Measurements from ENCODE around the gene VSTM2B.

GRCh38 chr19:29532956-29533355 is 7.2 kb downstream of the VSTM2B start:
- TF ChIP-seq CTCF (IDR thresholded peaks at IDR 0.05): no peak
- no peak for TF ChIP-seq POLR2AphosphoS5 (IDR thresholded peaks at IDR 0.05)
